Measurements from ENCODE around the gene TBC1D25.

DNA sequence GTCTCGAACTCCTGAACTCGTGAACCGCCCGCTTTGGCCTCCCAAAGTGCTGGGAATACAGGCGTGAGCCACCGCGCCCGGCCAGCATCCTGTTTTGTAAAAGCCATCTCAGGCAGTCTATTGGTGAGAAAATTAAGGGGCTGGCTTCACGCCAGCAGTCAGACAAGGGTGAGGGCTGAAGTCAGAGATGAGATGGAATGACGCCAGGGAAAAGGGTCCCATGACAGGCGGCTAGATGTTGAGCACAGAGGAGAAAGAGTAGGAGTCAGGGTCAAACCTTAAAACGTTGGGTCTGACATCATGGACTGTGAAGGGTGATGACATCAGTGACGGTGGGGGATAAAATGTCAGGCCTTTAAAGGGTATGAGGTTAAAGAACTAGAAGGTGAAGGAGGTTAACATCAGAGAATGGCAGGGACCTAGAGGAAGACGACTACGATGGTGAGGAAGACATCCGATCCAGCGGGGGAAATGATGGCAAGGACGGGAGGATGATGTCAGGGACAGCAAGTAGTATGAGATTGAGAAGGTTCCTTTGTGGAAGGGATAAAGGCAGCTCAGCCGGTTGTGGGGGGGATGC lies 34.3 kb downstream of the TBC1D25 start:
- TF ChIP-seq POLR2A (IDR thresholded peaks at IDR 0.05) (no peak), POLR2AphosphoS5 (IDR thresholded peaks at IDR 0.05) (no peak)
- TF ChIP-seq, protein P1, sequence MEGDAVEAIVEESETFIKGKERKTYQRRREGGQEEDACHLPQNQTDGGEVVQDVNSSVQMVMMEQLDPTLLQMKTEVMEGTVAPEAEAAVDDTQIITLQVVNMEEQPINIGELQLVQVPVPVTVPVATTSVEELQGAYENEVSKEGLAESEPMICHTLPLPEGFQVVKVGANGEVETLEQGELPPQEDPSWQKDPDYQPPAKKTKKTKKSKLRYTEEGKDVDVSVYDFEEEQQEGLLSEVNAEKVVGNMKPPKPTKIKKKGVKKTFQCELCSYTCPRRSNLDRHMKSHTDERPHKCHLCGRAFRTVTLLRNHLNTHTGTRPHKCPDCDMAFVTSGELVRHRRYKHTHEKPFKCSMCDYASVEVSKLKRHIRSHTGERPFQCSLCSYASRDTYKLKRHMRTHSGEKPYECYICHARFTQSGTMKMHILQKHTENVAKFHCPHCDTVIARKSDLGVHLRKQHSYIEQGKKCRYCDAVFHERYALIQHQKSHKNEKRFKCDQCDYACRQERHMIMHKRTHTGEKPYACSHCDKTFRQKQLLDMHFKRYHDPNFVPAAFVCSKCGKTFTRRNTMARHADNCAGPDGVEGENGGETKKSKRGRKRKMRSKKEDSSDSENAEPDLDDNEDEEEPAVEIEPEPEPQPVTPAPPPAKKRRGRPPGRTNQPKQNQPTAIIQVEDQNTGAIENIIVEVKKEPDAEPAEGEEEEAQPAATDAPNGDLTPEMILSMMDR (IDR thresholded peaks at IDR 0.05) = no peak

All from breast epithelium (tissue), 3 donors.